Common myeloid progenitor, CD34-positive (primary cell): ENCODE results near the gene GNPTAB.

ENCODE experiments used
- CTCF ChIA-PET: fragments of 350-600 bp; sonication (Branson Sonifier 250); formaldehyde crosslinking; loops from one replicate; lab custom pipeline; 2021; ENCODE audit warnings: antibody characterized with exemption; lab: Charles Lee
- POLR2A ChIA-PET: fragments of 350-600 bp; sonication (Branson Sonifier 250); formaldehyde crosslinking; loops from one replicate; lab custom pipeline; 2021; ENCODE audit warnings: antibody characterized with exemption; lab: Charles Lee
- DNase-seq, 3 donors: peaks; one replicate each; pipeline versions ENCODE4 v3.0.0 to v3.0.0-alpha.2; 2013
- H3K27ac ChIP-seq, 2 experiments: 1 replicate in 1 of 2; 2 replicates in 1 of 2; pipeline ENCODE4 v1.7.0; 2013; ENCODE audit warnings: inconsistent platforms in 2 of 2, low read length in 2 of 2, mild to moderate bottlenecking in 2 of 2, low read depth in 1 of 2, moderate library complexity in 1 of 2; ENCODE audit not compliant: severe bottlenecking in 2 of 2, insufficient read depth in 1 of 2, poor library complexity in 1 of 2
- H3K27me3 ChIP-seq, 5 experiments: replicated peaks in 2 of 5; 1 replicate in 3 of 5; 2 replicates in 2 of 5; pipeline versions ENCODE4 v1.6.1 to v1.7.0; 2013; ENCODE audit warnings: low read length in 4 of 5, mild to moderate bottlenecking in 2 of 5, moderate library complexity in 2 of 5, inconsistent platforms in 1 of 5; ENCODE audit not compliant: insufficient read depth in 5 of 5, control insufficient read depth in 4 of 5
- H3K36me3 ChIP-seq, 4 experiments: 1 replicate in 2 of 4; 2 replicates in 2 of 4; pipeline versions ENCODE4 v1.6.1 to v1.7.0; 2013; ENCODE audit warnings: low read length in 3 of 4, control low read depth in 1 of 4, mild to moderate bottlenecking in 1 of 4; ENCODE audit not compliant: control insufficient read depth in 4 of 4, insufficient read depth in 4 of 4
- H3K4me1 ChIP-seq, 4 experiments: 1 replicate in 3 of 4; 2 replicates in 1 of 4; pipeline versions ENCODE4 v1.6.1 to v1.7.1; 2013; ENCODE audit warnings: low read length in 3 of 4, mild to moderate bottlenecking in 3 of 4, control low read depth in 1 of 4, inconsistent platforms in 1 of 4, moderate library complexity in 1 of 4; ENCODE audit not compliant: control insufficient read depth in 4 of 4, insufficient read depth in 4 of 4; ENCODE audit errors: control extremely low read depth in 1 of 4
- H3K4me3 ChIP-seq, 7 experiments: 1 replicate in 4 of 7; 2 replicates in 3 of 7; pipeline versions ENCODE4 v1.5.1 to v1.7.0; 2013; ENCODE audit warnings: mild to moderate bottlenecking in 7 of 7, low read length in 6 of 7, moderate library complexity in 6 of 7, inconsistent platforms in 2 of 7, low read depth in 2 of 7, control low read depth in 1 of 7; ENCODE audit not compliant: insufficient read depth in 4 of 7, control insufficient read depth in 1 of 7; ENCODE audit errors: extremely low read depth in 1 of 7
- H3K9me3 ChIP-seq, 5 experiments: 1 replicate in 4 of 5; 2 replicates in 1 of 5; pipeline versions ENCODE4 v1.6.1 to v1.7.1; 2013; ENCODE audit warnings: low read length in 4 of 5, mild to moderate bottlenecking in 2 of 5, inconsistent platforms in 1 of 5, low read depth in 1 of 5, moderate library complexity in 1 of 5; ENCODE audit not compliant: control insufficient read depth in 4 of 5, insufficient read depth in 2 of 5; ENCODE audit errors: control extremely low read depth in 1 of 5
- WGBS: methylation state at CpG from one replicate; pipeline ENCODE4 v1.1.5; 2013; ENCODE audit not compliant: insufficient coverage; 5-methylcytosine and 5-hydroxymethylcytosine counted together

Gene GNPTAB

DNA sequence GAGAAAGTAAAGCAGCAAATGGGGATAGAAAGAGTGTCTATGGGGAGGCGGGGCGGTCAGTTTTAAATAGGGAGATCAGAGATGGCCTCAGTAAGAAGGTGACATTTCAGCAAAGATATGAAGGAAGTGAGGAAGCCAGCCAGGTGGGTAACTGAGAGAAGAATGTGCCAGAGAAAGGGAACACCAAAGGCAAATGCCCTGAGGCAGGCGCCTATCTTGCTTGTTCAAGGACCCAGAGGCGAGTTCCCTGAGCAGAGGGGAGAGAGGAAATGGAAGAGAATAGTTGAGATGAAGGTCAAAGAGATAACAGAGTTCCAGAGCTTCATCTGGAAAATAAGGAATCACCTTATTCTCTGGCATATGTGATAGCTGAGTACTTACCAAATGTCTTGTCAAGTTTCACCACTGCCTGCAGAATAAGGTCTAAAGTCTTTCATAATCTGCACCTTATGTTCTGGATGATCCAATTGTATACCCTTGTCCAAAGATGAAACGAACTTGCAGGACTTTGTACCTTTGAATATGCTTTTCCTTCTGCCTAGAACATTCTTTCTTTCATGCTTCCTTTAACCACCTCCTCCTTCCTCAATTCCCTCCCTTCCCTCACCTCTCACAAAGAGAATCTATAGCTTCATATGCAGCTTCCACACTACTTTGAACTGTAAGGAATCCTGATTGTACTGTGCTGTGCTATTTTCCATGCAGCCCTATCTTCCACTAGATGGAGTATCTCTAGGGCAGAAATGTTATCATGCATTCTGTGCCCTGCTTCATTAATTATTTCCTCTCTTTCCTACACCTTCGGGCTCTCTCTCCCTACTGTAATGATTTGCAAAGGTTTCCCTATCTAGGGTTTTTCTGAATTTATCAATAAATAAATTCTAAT, 38.5 kb downstream of the GNPTAB start:
- H3K4me3 ChIP-seq = no peak overlapping the region
- H3K9me3 ChIP-seq = no peaks in the 10 kb centered on the region
- CTCF ChIA-PET = interaction anchor here (1.0 to 4.7 kb wide), 14 partner anchors 8 to 121 kb away, joined by 3 to 33 read pairs (median 5); partner anchors contain the start of gene GNPTAB
- no peak for DNase-seq
- 91% methylated on average over 4 of the region's 6 CpGs for WGBS
- POLR2A ChIA-PET = interaction anchor here (1.2 kb wide), 1 partner anchor 22 kb away, joined by 3 read pairs; no protein-coding TSS in a partner anchor
- H3K4me1 ChIP-seq = peaks cover 0 to 53% (median 5%) of the 10 kb centered on the region in 4 experiments
- peaks cover 8 to 44% (median 31%) of the 10 kb centered on the region in 4 experiments for H3K36me3 ChIP-seq
- H3K27me3 ChIP-seq = no peaks in the 10 kb centered on the region
- no peak overlapping the region for H3K27ac ChIP-seq

GRCh38 chr12:101789171-101789570, 41.6 kb downstream of the GNPTAB start:
- ChIA-PET CTCF (interaction anchor here (1.1 to 1.6 kb wide), 3 partner anchors 8 to 41 kb away, joined by 4 read pairs; no protein-coding TSS in a partner anchor), POLR2A (no interaction called here)
- no peak for DNase-seq
- Histone ChIP-seq H3K9me3 (no peaks in the 10 kb centered on the region), H3K36me3 (peaks cover 13 to 60% (median 38%) of the 10 kb centered on the region in 4 experiments), H3K27me3 (no peaks in the 10 kb centered on the region), H3K4me1 (peaks cover 0 to 37% (median 3%) of the 10 kb centered on the region in 4 experiments), H3K4me3 (no peak overlapping the region), H3K27ac (no peak overlapping the region)
- 93% methylated on average over 2 of the region's 4 CpGs for WGBS

DNA sequence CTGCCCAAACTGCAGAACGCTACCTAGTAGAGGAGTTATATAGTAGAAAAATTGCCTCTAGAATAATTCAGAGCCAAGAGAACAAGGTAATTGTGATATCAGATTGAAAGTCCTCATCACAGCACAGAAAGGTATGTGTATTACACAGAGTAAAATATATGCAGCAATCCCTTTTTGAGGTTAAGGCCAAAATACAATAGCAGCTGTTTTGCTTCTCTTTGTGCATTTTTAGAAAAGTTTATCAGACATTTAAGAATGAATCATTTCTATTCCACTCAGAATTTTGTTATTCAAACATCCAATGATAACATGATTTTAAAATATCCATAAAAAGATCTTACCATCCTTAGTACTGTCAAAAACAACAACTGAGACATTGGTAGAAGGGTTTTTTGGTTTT, 45.1 kb downstream of the GNPTAB start:
- WGBS = no CpG with 5 or more reads among the region's 1 CpG
- Histone ChIP-seq H3K36me3 (peaks cover 13 to 54% (median 33%) of the 10 kb centered on the region in 4 experiments), H3K9me3 (no peaks in the 10 kb centered on the region), H3K27me3 (no peaks in the 10 kb centered on the region), H3K4me1 (peaks cover 4 to 39% (median 16%) of the 10 kb centered on the region in 4 experiments), H3K27ac (no peak overlapping the region), H3K4me3 (no peak overlapping the region)
- ChIA-PET CTCF (interaction anchor here (0.6 to 1.5 kb wide), 2 partner anchors 10 to 342 kb away, joined by 3 to 4 read pairs; no protein-coding TSS in a partner anchor), POLR2A (no interaction called here)
- no peak for DNase-seq

GRCh38 chr12:101784376-101784775, 46.4 kb downstream of the GNPTAB start:
- Histone ChIP-seq H3K9me3 (no peaks in the 10 kb centered on the region), H3K4me3 (no peak overlapping the region), H3K27me3 (no peaks in the 10 kb centered on the region), H3K27ac (no peak overlapping the region), H3K4me1 (peaks cover 10 to 51% (median 24%) of the 10 kb centered on the region in 4 experiments), H3K36me3 (peaks cover 10 to 50% (median 27%) of the 10 kb centered on the region in 4 experiments)
- WGBS = 100% methylated on average over 1 of the region's 1 CpG
- no peak for DNase-seq
- ChIA-PET POLR2A (no interaction called here), CTCF (interaction anchor here (0.6 to 2.6 kb wide), 8 partner anchors 8 to 979 kb away, joined by 3 to 11 read pairs (median 4); no protein-coding TSS in a partner anchor)

GRCh38 chr12:101783838-101784237, 46.9 kb downstream of the GNPTAB start:
- no peaks in the 10 kb centered on the region for H3K27me3 ChIP-seq
- H3K4me3 ChIP-seq = no peak overlapping the region
- H3K9me3 ChIP-seq = no peaks in the 10 kb centered on the region
- ChIA-PET CTCF (interaction anchor here (1.0 to 2.6 kb wide), 6 partner anchors 8 to 91 kb away, joined by 3 to 11 read pairs (median 4); no protein-coding TSS in a partner anchor), POLR2A (no interaction called here)
- no peak overlapping the region for H3K27ac ChIP-seq
- peaks cover 11 to 54% (median 28%) of the 10 kb centered on the region in 4 experiments for H3K4me1 ChIP-seq
- no peak for DNase-seq
- peaks cover 14 to 48% (median 22%) of the 10 kb centered on the region in 4 experiments for H3K36me3 ChIP-seq
- no CpG with 5 or more reads among the region's 2 CpGs for WGBS

DNA sequence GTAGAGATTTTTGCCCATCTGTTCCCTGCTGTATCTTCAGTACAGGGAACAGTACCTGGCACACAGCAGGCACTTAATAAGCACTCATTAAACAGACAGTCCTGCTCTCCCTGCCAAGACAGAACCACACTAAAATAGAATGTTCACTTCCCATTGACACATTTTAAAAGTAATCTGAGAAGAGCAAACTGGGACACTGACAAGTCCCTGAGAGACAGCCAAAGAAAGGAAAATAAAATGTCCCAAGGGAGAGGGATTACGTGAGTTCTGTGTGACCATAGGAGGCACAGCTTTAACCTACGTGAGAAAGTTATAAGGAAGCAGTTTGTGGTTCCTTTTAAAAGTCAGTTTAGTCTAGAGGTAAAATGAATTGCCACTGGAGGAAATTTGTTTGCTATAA, 47.6 kb downstream of the GNPTAB start:
- Histone ChIP-seq H3K27ac (no peak overlapping the region), H3K27me3 (no peaks in the 10 kb centered on the region), H3K36me3 (peaks cover 13 to 42% (median 18%) of the 10 kb centered on the region in 4 experiments), H3K4me3 (no peak overlapping the region), H3K9me3 (no peaks in the 10 kb centered on the region), H3K4me1 (peaks cover 13 to 60% (median 32%) of the 10 kb centered on the region in 4 experiments)
- WGBS = 24% methylated on average over 2 of the region's 2 CpGs
- DNase-seq = no peak
- ChIA-PET CTCF (interaction anchor here (0.6 to 2.6 kb wide), 7 partner anchors 9 to 92 kb away, joined by 3 to 11 read pairs (median 3); no protein-coding TSS in a partner anchor), POLR2A (no interaction called here)
